H7 (cell line): ENCODE results near the gene RABL3. TPM values are rescaled to one million over a fixed set of nuclear protein-coding genes. Genes with fewer than 3 reads are reported as not detected.

Experiments used
- total RNA-seq: library from RNA; depleted of rRNA; stranded (reverse); fragments of >200 nt; shearing (Covaris generic); gene quantifications from 2 replicates; pipeline ENCODE4 v1.2.3, GENCODE V29; 2014; rRNA removed

The RABL3 gene
- total RNA-seq, 1 experiment from 2014 or later: 13.2 TPM

Other genes with a start within 250 kb of the RABL3 start
- 247 and 262 TPM in 2 replicates for gene NDUFB4, start 146.2 kb downstream of the RABL3 start, total RNA-seq
- gene HGD, start 60.3 kb downstream of the RABL3 start, total RNA-seq: 0.18 and 1.4 TPM in 2 replicates
- gene GTF2E1, start 228 bp upstream of the RABL3 start, total RNA-seq: 65.2 and 69.1 TPM in 2 replicates
- 1.5 and 1.7 TPM in 2 replicates for gene STXBP5L, start 165.7 kb upstream of the RABL3 start, total RNA-seq